Measurements from ENCODE around the gene FLYWCH1. TPM values are rescaled to one million over a fixed set of nuclear protein-coding genes. Genes with fewer than 3 reads are reported as not detected.

Gene FLYWCH1
- total RNA-seq, 1 donor from 2014 or later = 34.7 TPM

DNA sequence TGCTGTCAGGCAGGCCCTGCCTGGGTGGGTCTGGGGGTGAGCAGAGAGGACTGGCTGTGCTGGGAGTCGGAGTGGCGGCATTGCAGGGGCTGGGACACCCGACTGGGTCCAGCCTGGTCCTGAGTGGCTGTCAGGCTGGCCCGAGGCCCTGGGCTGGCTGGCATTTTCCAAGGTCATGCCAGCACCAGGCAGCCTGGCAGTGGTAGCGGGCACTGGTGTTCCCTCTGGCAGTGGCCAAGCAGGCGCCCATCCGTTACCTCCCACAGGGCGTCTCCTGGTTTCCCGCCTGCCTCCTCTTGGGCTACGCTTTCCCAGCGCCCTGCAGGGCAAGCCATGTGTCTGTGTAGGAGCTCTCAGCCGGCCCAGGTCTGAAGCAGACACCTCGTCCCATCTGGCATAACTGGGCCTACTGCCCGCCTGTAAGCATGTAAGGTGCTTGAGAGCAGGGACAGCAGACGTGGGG lies 74.2 kb downstream of the FLYWCH1 start:
- no peak for ATAC-seq
- H3K27me3 ChIP-seq (ENCODE audit: low read depth) = peaks cover 9% of the 10 kb centered on the region
- no peak for DNase-seq
- intact Hi-C loops (cut with DNase I) = no loop called here
- no peak overlapping the region for H3K4me3 ChIP-seq
- no peaks in the 10 kb centered on the region for H3K36me3 ChIP-seq
- TF ChIP-seq CTCF (IDR thresholded peaks at IDR 0.05) = no peak
- H3K9me3 ChIP-seq = no peaks in the 10 kb centered on the region
- peaks cover 14% of the 10 kb centered on the region for H3K4me1 ChIP-seq
- H3K27ac ChIP-seq = no peak overlapping the region

DNA sequence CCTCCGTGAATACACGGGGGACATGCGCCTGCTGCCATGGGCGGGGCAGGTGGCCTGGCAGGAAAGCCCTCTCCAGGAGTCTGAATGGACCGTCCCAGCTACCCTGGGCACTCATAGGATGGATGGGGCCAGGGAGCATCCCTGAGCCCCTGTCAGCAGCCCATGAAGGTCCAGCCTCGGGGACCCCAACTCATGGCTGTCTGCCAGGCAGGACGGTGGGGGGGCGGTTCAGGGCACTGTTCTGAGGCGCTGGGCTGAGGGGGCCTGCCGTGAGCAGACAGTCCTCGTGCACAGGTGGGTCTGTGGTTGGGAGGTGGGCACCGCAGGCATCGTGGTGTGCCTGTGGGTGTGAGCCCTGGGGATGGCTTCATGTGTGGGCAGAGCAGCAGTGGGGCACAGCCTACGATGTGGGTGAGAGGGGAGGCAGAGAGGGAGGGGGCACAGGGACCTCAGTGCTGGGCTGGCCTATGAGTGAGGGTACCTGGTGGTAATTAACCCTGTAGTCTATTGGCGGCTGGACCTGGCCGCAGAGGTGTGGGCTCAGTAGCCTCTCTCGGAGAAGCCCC lies 75.0 kb downstream of the FLYWCH1 start:
- H3K36me3 ChIP-seq = no peaks in the 10 kb centered on the region
- no peak overlapping the region for H3K27ac ChIP-seq
- H3K27me3 ChIP-seq (ENCODE audit: low read depth) = peaks cover 9% of the 10 kb centered on the region
- no peak for DNase-seq
- no peak for ATAC-seq
- no peak overlapping the region for H3K4me3 ChIP-seq
- intact Hi-C loops (cut with DNase I) = no loop called here
- no peaks in the 10 kb centered on the region for H3K9me3 ChIP-seq
- no peak for TF ChIP-seq CTCF (IDR thresholded peaks at IDR 0.05)
- H3K4me1 ChIP-seq = peaks cover 11% of the 10 kb centered on the region

DNA sequence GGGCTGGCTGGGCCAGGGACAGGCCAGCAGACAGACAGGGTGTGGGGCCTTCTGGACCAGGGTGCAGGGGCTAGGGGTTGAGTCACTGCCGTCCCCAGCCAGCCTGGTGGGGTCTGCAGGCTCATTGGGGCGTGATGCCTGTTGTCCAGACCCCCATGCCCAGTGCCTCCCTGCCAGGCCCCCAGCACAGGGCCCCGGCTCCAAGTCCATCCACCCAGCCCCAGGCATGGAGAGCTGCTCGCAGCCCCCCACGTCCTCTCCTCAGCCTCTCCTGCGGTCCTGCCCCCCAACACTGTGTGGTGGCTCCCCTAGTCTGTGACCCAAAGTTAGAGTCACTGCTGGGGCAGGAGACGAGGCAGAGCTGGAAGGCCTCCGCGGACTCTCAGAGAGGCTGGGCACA lies 75.6 kb downstream of the FLYWCH1 start:
- H3K27me3 ChIP-seq (ENCODE audit: low read depth) = peaks cover 9% of the 10 kb centered on the region
- H3K9me3 ChIP-seq = no peaks in the 10 kb centered on the region
- H3K36me3 ChIP-seq = no peaks in the 10 kb centered on the region
- no peak for TF ChIP-seq CTCF (IDR thresholded peaks at IDR 0.05)
- ATAC-seq (no peak), DNase-seq (no peak)
- no peak overlapping the region for H3K4me3 ChIP-seq
- peaks cover 11% of the 10 kb centered on the region for H3K4me1 ChIP-seq
- intact Hi-C loops (cut with DNase I) = no loop called here
- no peak overlapping the region for H3K27ac ChIP-seq

DNA sequence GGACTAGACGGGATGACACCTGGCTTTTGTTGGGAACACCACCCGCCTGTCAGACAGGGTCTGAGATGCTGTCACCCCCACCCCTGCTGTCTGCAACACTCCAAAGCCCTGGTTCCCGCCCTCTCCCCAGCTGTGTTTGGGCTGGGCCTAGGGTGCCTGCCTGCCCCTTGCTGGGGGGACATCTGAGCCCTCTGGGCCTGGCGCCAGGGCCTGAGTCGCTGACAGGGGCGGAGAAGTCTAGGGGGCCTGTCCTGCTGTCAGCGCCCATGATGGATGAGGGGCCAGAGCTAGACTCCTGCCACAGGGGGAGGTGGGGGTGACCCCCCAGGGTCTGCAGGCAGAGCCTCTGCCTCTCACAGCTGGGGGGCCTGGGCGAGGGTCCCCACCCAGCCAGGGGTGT lies 76.1 kb downstream of the FLYWCH1 start:
- ATAC-seq (no peak), DNase-seq (no peak)
- Histone ChIP-seq H3K27ac (no peak overlapping the region), H3K4me3 (no peak overlapping the region), H3K9me3 (no peaks in the 10 kb centered on the region), H3K36me3 (no peaks in the 10 kb centered on the region), H3K4me1 (peaks cover 11% of the 10 kb centered on the region), H3K27me3 (ENCODE audit: low read depth) (peaks cover 9% of the 10 kb centered on the region)
- TF ChIP-seq CTCF (IDR thresholded peaks at IDR 0.05) = no peak
- intact Hi-C loops (cut with DNase I) = no loop called here

- peaks cover 6% of the 10 kb centered on the region for H3K4me1 ChIP-seq
- H3K4me3 ChIP-seq = no peak overlapping the region
- intact Hi-C loops (cut with DNase I) = no loop called here
- H3K27me3 ChIP-seq (ENCODE audit: low read depth) = peaks cover 9% of the 10 kb centered on the region
- H3K36me3 ChIP-seq = no peaks in the 10 kb centered on the region
- H3K27ac ChIP-seq = no peak overlapping the region
- TF ChIP-seq CTCF (IDR thresholded peaks at IDR 0.05) = no peak
- no peak for DNase-seq
- ATAC-seq = no peak
- no peaks in the 10 kb centered on the region for H3K9me3 ChIP-seq
Measured at GRCh38 chr16:2988590-2989099, 76.9 kb downstream of the FLYWCH1 start.
